ENCODE measurements around the gene FUT1.
A peak's percentile ranks its signal among the peaks of the same experiment; 100 is the strongest.

Gene FUT1

GRCh38 chr19:48737360-48737998 is 15.0 kb downstream of the FUT1 start:
- no peak for DNase-seq (ENCODE audit: low spot score)
- H2AK5ac ChIP-seq (ENCODE audit: low read depth, low read length) = peak overlapping the region; percentile 54
- peak overlapping the region; percentile 77 for H2BK15ac ChIP-seq (ENCODE audit: low read length)
- H3K27me3 ChIP-seq (ENCODE audit: control insufficient read depth in 3 of 3, insufficient read depth in 3 of 3, low read depth in 1 of 3, low read length in 3 of 3) = peaks cover 9 to 32% (median 25%) of the 10 kb centered on the region in 3 experiments
- WGBS, 2 donors (ENCODE audit: extremely low coverage in 2 of 2, insufficient read length in 2 of 2, insufficient replicate concordance in 1 of 2) = no CpG with 5 or more reads among the region's 22 CpGs
- no peaks in the 10 kb centered on the region for H3K9me3 ChIP-seq (replicated peaks in 1 of 2; ENCODE audit: control insufficient read depth in 2 of 2, insufficient read depth in 1 of 2, low read depth in 1 of 2, low read length in 2 of 2)
- H3K36me3 ChIP-seq (replicated peaks in 1 of 2; ENCODE audit: control insufficient read depth in 2 of 2, insufficient read depth in 2 of 2, low read length in 2 of 2) = no peaks in the 10 kb centered on the region
- no peak overlapping the region for H2BK5ac ChIP-seq (ENCODE audit: low read length)
- no peak overlapping the region for H2AFZ ChIP-seq (ENCODE audit: low read length)
- no peak overlapping the region for H2BK120ac ChIP-seq (ENCODE audit: low read depth, low read length)
- H3K27ac ChIP-seq (replicated peaks; ENCODE audit: low read length) = no peak overlapping the region
- no peak overlapping the region for H3K14ac ChIP-seq (ENCODE audit: low read length)
- H3K4me1 ChIP-seq (ENCODE audit: control insufficient read depth in 2 of 2, insufficient read depth in 1 of 2, low read depth in 1 of 2, low read length in 2 of 2) = peaks cover 3 to 9% of the 10 kb centered on the region in 2 donors
- H3K4me3 ChIP-seq (ENCODE audit: low read length in 2 of 2) = no peak overlapping the region
- no peak overlapping the region for H4K8ac ChIP-seq (ENCODE audit: low read depth, low read length)
- H4K91ac ChIP-seq (ENCODE audit: low read depth, low read length, poor library complexity) = no peak overlapping the region
- no peak overlapping the region for H2BK12ac ChIP-seq (ENCODE audit: low read length)
- no peak overlapping the region for H3K4me2 ChIP-seq (ENCODE audit: insufficient read depth, low read length, poor library complexity, severe bottlenecking)
- no peaks in the 10 kb centered on the region for H3K79me1 ChIP-seq (ENCODE audit: low read depth, low read length)
- no peak overlapping the region for H3K18ac ChIP-seq (ENCODE audit: low read length)
- H3K23ac ChIP-seq (ENCODE audit: low read depth, low read length, poor library complexity) = no peak overlapping the region
- H3K4ac ChIP-seq (ENCODE audit: low read length) = no peak overlapping the region
- H3K9ac ChIP-seq (ENCODE audit: low read depth, low read length, poor library complexity) = no peak overlapping the region

DNA sequence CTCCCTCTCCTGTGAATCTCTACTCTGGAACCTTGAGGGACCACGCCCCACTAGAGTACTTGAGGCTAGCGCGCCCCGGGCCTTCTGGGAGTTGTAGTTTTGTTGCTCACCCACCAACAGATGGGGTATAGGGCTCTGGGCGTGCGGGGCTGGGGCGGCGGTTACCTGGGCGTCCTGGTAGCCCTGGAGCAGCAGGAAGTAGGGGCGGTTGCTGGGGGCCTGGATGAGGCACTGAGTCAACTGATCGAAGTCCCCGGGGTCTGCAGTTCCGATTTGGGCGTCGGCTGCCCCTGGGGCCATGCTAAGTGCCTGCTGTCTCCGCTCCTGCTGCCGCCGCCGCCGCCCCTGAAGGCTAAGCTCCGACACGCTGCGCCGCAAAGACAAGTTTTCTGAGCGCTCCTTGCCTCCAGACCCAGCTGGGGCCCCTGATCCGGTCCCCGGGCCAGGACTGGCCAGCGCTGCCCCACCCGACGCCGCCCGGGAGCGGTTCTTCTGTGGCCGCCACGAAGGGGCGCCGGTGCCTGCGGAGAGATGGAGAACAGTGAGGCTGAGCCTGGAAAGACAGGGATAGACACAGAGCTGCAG is 17.3 kb downstream of the FUT1 start:
- H3K4me3 ChIP-seq (ENCODE audit: low read length in 2 of 2) = peak overlapping the region in 1 of 2 donors; percentile 85
- peak overlapping the region; percentile 96 for H3K18ac ChIP-seq (ENCODE audit: low read length)
- no peak overlapping the region for H4K91ac ChIP-seq (ENCODE audit: low read depth, low read length, poor library complexity)
- no peaks in the 10 kb centered on the region for H3K79me1 ChIP-seq (ENCODE audit: low read depth, low read length)
- H3K4ac ChIP-seq (ENCODE audit: low read length) = peak overlapping the region; percentile 87
- H2BK12ac ChIP-seq (ENCODE audit: low read length) = peak overlapping the region; percentile 41
- peak overlapping the region; percentile 88 for H3K4me2 ChIP-seq (ENCODE audit: insufficient read depth, low read length, poor library complexity, severe bottlenecking)
- no peak overlapping the region for H2AK5ac ChIP-seq (ENCODE audit: low read depth, low read length)
- peaks cover 9 to 12% (median 12%) of the 10 kb centered on the region in 3 experiments for H3K27me3 ChIP-seq (ENCODE audit: control insufficient read depth in 3 of 3, insufficient read depth in 3 of 3, low read depth in 1 of 3, low read length in 3 of 3)
- no peak overlapping the region for H2BK5ac ChIP-seq (ENCODE audit: low read length)
- H3K9ac ChIP-seq (ENCODE audit: low read depth, low read length, poor library complexity) = peak overlapping the region; percentile 80
- peak overlapping the region; percentile 55 for H3K23ac ChIP-seq (ENCODE audit: low read depth, low read length, poor library complexity)
- no peak for DNase-seq (ENCODE audit: low spot score)
- H3K27ac ChIP-seq (replicated peaks; ENCODE audit: low read length) = no peak overlapping the region
- H3K9me3 ChIP-seq (replicated peaks in 1 of 2; ENCODE audit: control insufficient read depth in 2 of 2, insufficient read depth in 1 of 2, low read depth in 1 of 2, low read length in 2 of 2) = no peaks in the 10 kb centered on the region
- H3K36me3 ChIP-seq (replicated peaks in 1 of 2; ENCODE audit: control insufficient read depth in 2 of 2, insufficient read depth in 2 of 2, low read length in 2 of 2) = no peaks in the 10 kb centered on the region
- no CpG with 5 or more reads among the region's 38 CpGs for WGBS, 2 donors (ENCODE audit: extremely low coverage in 2 of 2, insufficient read length in 2 of 2, insufficient replicate concordance in 1 of 2)
- H2BK120ac ChIP-seq (ENCODE audit: low read depth, low read length) = no peak overlapping the region
- H3K4me1 ChIP-seq (ENCODE audit: control insufficient read depth in 2 of 2, insufficient read depth in 1 of 2, low read depth in 1 of 2, low read length in 2 of 2) = peaks cover 3 to 8% of the 10 kb centered on the region in 2 donors
- peak overlapping the region; percentile 85 for H2BK15ac ChIP-seq (ENCODE audit: low read length)
- H2AFZ ChIP-seq (ENCODE audit: low read length) = peak overlapping the region; percentile 74
- H3K14ac ChIP-seq (ENCODE audit: low read length) = peak overlapping the region; percentile 79
- H4K8ac ChIP-seq (ENCODE audit: low read depth, low read length) = peak overlapping the region; percentile 43

DNA sequence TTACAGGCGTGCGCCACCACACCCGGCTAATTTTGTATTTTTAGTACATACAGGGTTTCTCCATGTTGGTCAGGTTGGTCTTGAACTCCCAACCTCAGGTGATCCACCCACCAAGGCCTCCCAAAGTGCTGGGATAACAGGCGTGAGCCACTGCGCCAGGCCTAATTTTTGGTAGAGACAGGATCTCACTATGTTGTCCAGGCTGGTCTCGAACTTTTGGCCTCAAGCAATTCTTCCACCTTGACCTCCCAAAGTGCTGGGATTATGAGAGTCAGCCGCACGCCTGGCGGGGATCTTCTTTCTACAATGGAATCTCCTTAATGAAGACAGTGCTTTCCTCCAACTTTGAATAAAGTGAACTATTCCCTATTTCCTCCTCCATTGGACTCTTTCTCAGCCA is 17.8 kb downstream of the FUT1 start:
- H4K91ac ChIP-seq (ENCODE audit: low read depth, low read length, poor library complexity) = no peak overlapping the region
- no peaks in the 10 kb centered on the region for H3K9me3 ChIP-seq (replicated peaks in 1 of 2; ENCODE audit: control insufficient read depth in 2 of 2, insufficient read depth in 1 of 2, low read depth in 1 of 2, low read length in 2 of 2)
- DNase-seq (ENCODE audit: low spot score) = no peak
- H3K23ac ChIP-seq (ENCODE audit: low read depth, low read length, poor library complexity) = no peak overlapping the region
- no peaks in the 10 kb centered on the region for H3K36me3 ChIP-seq (replicated peaks in 1 of 2; ENCODE audit: control insufficient read depth in 2 of 2, insufficient read depth in 2 of 2, low read length in 2 of 2)
- H3K4me1 ChIP-seq (ENCODE audit: control insufficient read depth in 2 of 2, insufficient read depth in 1 of 2, low read depth in 1 of 2, low read length in 2 of 2) = peaks cover 3 to 5% of the 10 kb centered on the region in 2 donors
- H3K14ac ChIP-seq (ENCODE audit: low read length) = no peak overlapping the region
- H3K4ac ChIP-seq (ENCODE audit: low read length) = no peak overlapping the region
- H2BK5ac ChIP-seq (ENCODE audit: low read length) = no peak overlapping the region
- WGBS, 2 donors (ENCODE audit: extremely low coverage in 2 of 2, insufficient read length in 2 of 2, insufficient replicate concordance in 1 of 2) = no CpG with 5 or more reads among the region's 9 CpGs
- H2BK120ac ChIP-seq (ENCODE audit: low read depth, low read length) = no peak overlapping the region
- no peak overlapping the region for H3K9ac ChIP-seq (ENCODE audit: low read depth, low read length, poor library complexity)
- H2AK5ac ChIP-seq (ENCODE audit: low read depth, low read length) = no peak overlapping the region
- no peak overlapping the region for H3K18ac ChIP-seq (ENCODE audit: low read length)
- no peak overlapping the region for H3K4me2 ChIP-seq (ENCODE audit: insufficient read depth, low read length, poor library complexity, severe bottlenecking)
- no peaks in the 10 kb centered on the region for H3K79me1 ChIP-seq (ENCODE audit: low read depth, low read length)
- no peak overlapping the region for H3K4me3 ChIP-seq (ENCODE audit: low read length in 2 of 2)
- no peak overlapping the region for H2BK15ac ChIP-seq (ENCODE audit: low read length)
- no peak overlapping the region for H2AFZ ChIP-seq (ENCODE audit: low read length)
- no peak overlapping the region for H2BK12ac ChIP-seq (ENCODE audit: low read length)
- no peak overlapping the region for H3K27ac ChIP-seq (replicated peaks; ENCODE audit: low read length)
- no peak overlapping the region for H4K8ac ChIP-seq (ENCODE audit: low read depth, low read length)
- H3K27me3 ChIP-seq (ENCODE audit: control insufficient read depth in 3 of 3, insufficient read depth in 3 of 3, low read depth in 1 of 3, low read length in 3 of 3) = peaks cover 5 to 8% (median 7%) of the 10 kb centered on the region in 3 experiments

DNA sequence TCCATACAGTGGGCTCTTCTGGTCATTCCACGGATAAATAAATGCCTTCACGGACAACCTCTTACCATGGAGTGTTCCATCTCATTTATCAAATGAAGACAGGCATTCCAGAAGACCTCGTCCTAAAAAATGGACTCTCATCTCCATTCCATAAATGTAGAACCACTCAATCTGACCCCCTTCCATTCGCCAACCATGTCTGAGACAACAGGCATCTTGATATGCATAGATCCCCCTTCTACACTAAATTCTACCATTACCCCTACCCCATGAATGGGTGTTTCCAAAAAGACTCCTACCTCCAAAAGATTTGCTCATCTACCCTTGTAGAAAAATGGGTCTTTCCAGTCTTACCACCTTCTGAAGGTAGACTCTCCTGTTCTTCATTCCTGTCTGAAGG is 21.0 kb downstream of the FUT1 start:
- DNase-seq (ENCODE audit: low spot score) = no peak
- H3K79me1 ChIP-seq (ENCODE audit: low read depth, low read length) = no peaks in the 10 kb centered on the region
- H2BK15ac ChIP-seq (ENCODE audit: low read length) = no peak overlapping the region
- no peak overlapping the region for H3K23ac ChIP-seq (ENCODE audit: low read depth, low read length, poor library complexity)
- no peaks in the 10 kb centered on the region for H3K9me3 ChIP-seq (replicated peaks in 1 of 2; ENCODE audit: control insufficient read depth in 2 of 2, insufficient read depth in 1 of 2, low read depth in 1 of 2, low read length in 2 of 2)
- no peak overlapping the region for H2AK5ac ChIP-seq (ENCODE audit: low read depth, low read length)
- H3K27me3 ChIP-seq (ENCODE audit: control insufficient read depth in 3 of 3, insufficient read depth in 3 of 3, low read depth in 1 of 3, low read length in 3 of 3) = no peaks in the 10 kb centered on the region
- no CpG with 5 or more reads among the region's 4 CpGs for WGBS, 2 donors (ENCODE audit: extremely low coverage in 2 of 2, insufficient read length in 2 of 2, insufficient replicate concordance in 1 of 2)
- no peak overlapping the region for H3K4me2 ChIP-seq (ENCODE audit: insufficient read depth, low read length, poor library complexity, severe bottlenecking)
- no peak overlapping the region for H2BK120ac ChIP-seq (ENCODE audit: low read depth, low read length)
- H3K9ac ChIP-seq (ENCODE audit: low read depth, low read length, poor library complexity) = no peak overlapping the region
- H3K4me1 ChIP-seq (ENCODE audit: control insufficient read depth in 2 of 2, insufficient read depth in 1 of 2, low read depth in 1 of 2, low read length in 2 of 2) = peaks cover 0 to 1% of the 10 kb centered on the region in 2 donors
- no peak overlapping the region for H2AFZ ChIP-seq (ENCODE audit: low read length)
- H3K18ac ChIP-seq (ENCODE audit: low read length) = no peak overlapping the region
- no peak overlapping the region for H2BK12ac ChIP-seq (ENCODE audit: low read length)
- no peak overlapping the region for H3K4ac ChIP-seq (ENCODE audit: low read length)
- H3K36me3 ChIP-seq (replicated peaks in 1 of 2; ENCODE audit: control insufficient read depth in 2 of 2, insufficient read depth in 2 of 2, low read length in 2 of 2) = no peaks in the 10 kb centered on the region
- H3K4me3 ChIP-seq (ENCODE audit: low read length in 2 of 2) = no peak overlapping the region
- H2BK5ac ChIP-seq (ENCODE audit: low read length) = no peak overlapping the region
- H3K27ac ChIP-seq (replicated peaks; ENCODE audit: low read length) = no peak overlapping the region
- no peak overlapping the region for H4K91ac ChIP-seq (ENCODE audit: low read depth, low read length, poor library complexity)
- H4K8ac ChIP-seq (ENCODE audit: low read depth, low read length) = no peak overlapping the region
- no peak overlapping the region for H3K14ac ChIP-seq (ENCODE audit: low read length)
